Suprapubic skin (tissue), 4 donors: Measurements from ENCODE around the gene ECD.

ENCODE experiments used
- CTCF ChIP-seq, 2 donors: fragments of 200-600 bp in 1 of 2; fragments of 450-650 bp in 1 of 2; sonication (generic) in 1 of 2; IDR thresholded peaks; one replicate each; pipeline ENCODE4 v1.5.1; 2016 to 2019; ENCODE audit warnings: antibody characterized with exemption in 2 of 2, mild to moderate bottlenecking in 1 of 2, moderate library complexity in 1 of 2
- EP300 ChIP-seq: sonication (generic); formaldehyde crosslinking; IDR thresholded peaks from one replicate; pipeline ENCODE4 v1.6.1; 2017; ENCODE audit warnings: antibody characterized with exemption
- POLR2A ChIP-seq, 2 donors: fragments of 450-650 bp; IDR thresholded peaks; one replicate each; pipeline ENCODE4 v1.6.1; 2017; ENCODE audit warnings: antibody characterized with exemption in 2 of 2, mild to moderate bottlenecking in 2 of 2, moderate library complexity in 2 of 2
- POLR2AphosphoS5 ChIP-seq, 3 donors: sonication (generic); formaldehyde crosslinking; IDR thresholded peaks; one replicate each; pipeline ENCODE4 v1.6.1; 2017; ENCODE audit warnings: antibody characterized with exemption in 3 of 3

DNA sequence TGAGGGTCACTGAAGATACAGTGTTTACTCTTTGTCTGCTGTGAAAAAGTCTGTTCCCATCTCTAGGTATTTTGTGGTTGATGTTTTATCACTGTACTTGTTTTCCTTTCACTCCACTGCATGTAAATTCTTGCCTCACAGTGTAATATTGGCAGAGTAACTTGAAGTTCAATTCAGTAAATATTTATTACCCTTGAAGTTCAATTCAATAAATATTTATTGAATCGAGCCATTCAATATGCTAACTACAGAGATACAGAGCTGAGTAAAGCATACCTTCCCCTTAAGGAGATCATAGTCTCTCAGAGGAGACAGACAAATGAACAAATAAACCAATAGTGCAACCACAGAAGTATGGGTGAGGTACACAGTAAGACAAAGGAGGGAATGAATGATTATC lies 48.4 kb downstream of the ECD start:
- TF ChIP-seq CTCF (IDR thresholded peaks at IDR 0.05) (no peak), EP300 (no peak), POLR2A (IDR thresholded peaks at IDR 0.05) (no peak), POLR2AphosphoS5 (IDR thresholded peaks at IDR 0.05) (no peak)
